GM18873 (cell line): Measurements from ENCODE around the gene LAT.
"Not testable (repeated sequence)": the region's sequence is repeated elsewhere in the genome, so short reads cannot be mapped to it uniquely, and the experiment has no call there.

ENCODE experiments used
- ATAC-seq: cut with Tn5 transposase; IDR thresholded peaks from one replicate; pipeline ENCODE4 v1.9.1; 2021; ENCODE audit warnings: mild to moderate bottlenecking, moderate library complexity, moderate number of reproducible peaks; ENCODE audit not compliant: unreplicated experiment, low FRiP score

The LAT gene

DNA sequence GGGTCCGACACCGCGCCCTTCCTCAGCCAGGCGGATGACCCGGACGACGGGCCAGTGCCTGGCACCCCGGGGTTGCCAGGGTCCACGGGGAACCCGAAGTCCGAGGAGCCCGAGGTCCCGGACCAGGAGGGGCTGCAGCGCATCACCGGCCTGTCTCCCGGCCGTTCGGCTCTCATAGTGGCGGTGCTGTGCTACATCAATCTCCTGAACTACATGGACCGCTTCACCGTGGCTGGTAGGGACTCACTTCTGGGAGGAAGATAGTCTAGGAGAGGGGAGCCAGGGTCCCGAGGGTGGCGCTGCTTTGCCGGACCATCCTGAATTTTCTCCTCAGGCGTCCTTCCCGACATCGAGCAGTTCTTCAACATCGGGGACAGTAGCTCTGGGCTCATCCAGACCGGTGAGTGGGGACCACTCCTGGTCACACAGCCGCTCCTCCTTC lies 9.7 kb upstream of the LAT start:
- ATAC-seq, result no peak

DNA sequence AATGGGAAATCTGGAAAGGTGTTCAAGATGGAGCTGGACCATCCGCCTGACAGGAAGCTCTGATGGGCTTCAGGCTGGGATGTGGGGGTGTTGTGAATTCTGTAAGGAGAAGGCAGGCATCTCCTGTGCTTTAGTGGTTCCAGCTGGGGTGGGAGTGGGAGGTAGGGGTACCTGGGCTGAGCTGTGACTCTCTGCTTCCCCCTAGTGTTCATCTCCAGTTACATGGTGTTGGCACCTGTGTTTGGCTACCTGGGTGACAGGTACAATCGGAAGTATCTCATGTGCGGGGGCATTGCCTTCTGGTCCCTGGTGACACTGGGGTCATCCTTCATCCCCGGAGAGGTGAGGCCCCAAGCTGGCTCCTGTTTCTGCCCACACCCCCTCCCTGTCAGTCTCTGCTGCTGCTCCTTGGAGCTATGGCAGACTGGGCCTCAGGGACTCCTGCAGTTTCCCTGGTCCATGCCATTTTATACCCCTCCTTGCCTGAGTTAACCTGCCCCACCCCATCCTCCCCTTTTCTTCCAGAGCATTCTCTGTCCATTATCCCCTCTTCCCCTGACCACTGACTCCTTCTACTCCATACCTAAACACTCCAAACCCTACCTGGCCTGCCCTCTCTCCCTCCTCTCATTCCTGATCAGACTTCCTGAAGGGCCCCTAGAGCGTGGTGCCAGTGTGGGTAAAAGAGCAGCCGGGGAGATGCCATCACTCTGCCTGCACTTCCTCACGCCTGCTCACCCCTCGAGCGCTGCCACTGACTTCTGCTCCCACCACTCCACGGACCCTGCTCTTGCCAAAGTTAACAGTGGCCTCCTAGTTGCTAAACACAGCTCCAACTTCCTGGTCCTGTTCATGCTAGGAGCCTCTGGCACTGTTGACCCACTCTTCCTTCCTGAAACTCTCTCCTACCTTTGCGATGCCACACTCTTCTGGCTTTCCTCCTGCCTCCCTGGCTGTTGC lies 6.9 kb upstream of the LAT start:
- ATAC-seq, result no peak

DNA sequence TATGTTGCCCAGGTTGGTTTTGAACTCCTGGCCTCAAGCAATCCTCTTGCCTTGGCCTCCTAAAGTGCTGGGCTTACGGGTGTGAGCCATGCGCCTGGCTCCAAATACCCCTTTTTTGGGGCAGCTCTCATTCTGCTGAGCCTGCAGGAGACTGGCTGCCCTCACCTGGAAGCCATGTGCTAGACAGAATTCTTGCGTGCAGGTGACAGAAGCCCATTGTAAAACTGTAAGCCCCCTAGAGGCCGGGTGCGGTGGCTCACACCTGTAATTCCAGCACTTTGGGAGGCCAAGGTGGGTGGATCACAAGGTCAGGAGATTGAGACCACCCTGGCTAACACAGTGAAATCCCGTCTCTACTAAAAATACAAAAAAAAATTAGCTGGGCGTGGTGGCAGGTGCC lies 4.5 kb upstream of the LAT start:
- ATAC-seq, result not testable (repeated sequence)

DNA sequence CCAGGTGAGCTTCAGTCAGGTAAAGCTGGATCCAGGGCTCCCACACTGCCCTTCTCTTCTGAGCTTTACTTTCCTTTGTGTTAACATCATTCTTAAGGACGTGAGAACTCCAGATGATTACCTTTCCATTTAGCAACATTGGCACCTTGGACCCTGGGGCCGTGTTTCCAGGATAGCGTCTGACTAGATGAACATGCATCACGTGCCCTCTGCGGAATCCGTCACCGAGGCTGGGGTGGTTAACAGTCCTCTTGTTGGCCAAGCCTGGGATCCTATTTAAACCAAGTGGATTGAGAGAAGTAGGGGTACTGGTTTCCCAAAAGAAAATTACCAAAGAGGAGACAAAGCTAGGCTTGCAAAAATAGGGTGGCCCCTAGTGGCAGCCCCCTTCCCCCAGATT lies 3.9 kb upstream of the LAT start:
- ATAC-seq, result no peak

DNA sequence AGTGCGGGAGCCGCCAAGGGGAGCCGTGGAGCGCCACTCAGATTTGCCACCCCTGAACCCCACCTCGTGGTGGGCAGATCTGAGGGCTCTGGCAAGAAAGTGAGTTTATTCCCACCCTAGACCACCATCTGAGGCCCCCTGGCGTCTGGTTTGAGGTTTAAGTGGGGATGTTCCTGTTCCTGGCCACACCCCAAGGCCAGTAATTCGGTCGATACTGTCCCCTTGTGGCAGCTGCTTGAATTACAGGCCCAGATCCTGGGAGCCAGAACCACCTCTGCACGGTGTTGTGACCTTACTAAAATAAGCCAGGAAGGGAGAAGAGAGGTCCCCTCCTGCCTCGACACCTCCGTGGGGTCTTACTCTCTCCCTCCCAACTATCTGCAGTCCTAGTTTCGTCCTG lies 3.3 kb upstream of the LAT start:
- ATAC-seq, result no peak

DNA sequence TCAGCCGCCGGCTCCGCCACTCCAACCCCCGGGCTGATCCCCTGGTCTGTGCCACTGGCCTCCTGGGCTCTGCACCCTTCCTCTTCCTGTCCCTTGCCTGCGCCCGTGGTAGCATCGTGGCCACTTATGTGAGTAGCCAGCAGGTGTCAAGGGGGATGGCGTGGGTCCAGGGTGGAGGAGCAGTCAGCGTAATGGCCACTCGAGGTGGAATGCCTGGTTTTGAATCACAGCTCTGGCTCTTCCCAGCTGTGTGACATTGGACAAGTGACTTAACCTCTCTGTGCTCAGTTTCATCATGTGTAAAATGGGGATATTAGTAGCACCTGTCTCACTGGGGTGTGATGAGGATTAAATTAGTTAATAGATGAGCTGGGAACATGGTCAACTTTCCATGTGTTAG lies 2.4 kb upstream of the LAT start:
- ATAC-seq, result no peak

DNA sequence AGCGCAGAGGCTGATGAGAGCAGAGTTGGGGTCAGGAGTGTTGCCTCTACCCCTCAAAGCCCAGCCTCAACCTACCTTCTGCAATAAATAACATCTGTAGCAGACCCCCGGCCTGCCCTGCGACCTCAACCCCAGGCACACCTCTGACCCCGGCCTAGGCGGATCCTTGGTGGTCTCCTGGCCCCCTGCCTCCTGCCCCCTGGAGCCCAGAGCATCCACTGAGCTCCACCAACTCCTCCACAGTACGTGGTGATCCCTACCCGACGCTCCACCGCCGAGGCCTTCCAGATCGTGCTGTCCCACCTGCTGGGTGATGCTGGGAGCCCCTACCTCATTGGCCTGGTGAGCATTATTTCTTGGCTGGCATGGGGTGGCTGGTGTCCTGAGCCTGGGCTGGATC lies 1.9 kb upstream of the LAT start:
- no peak for ATAC-seq

DNA sequence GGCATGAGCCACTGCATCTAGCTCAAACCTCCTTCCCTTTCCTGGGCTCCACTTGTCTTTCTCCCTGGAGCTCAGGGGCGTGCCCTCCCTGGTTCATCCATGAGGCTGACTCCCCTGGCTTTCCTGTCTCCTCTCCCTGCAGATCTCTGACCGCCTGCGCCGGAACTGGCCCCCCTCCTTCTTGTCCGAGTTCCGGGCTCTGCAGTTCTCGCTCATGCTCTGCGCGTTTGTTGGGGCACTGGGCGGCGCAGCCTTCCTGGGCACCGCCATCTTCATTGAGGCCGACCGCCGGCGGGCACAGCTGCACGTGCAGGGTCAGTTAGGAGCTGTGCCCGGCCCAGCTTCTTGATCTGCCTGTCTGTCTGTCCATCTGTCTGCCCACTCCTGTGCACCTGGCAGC lies 1.2 kb upstream of the LAT start:
- no peak for ATAC-seq

DNA sequence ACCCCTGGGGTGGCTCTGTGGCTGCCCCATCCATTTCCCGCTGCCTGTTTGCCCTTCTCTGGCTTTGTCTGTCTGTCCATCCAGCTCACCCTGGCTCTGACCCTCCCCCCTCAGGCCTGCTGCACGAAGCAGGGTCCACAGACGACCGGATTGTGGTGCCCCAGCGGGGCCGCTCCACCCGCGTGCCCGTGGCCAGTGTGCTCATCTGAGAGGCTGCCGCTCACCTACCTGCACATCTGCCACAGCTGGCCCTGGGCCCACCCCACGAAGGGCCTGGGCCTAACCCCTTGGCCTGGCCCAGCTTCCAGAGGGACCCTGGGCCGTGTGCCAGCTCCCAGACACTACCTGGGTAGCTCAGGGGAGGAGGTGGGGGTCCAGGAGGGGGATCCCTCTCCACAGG lies 761 bp upstream of the LAT start:
- ATAC-seq, result no peak

DNA sequence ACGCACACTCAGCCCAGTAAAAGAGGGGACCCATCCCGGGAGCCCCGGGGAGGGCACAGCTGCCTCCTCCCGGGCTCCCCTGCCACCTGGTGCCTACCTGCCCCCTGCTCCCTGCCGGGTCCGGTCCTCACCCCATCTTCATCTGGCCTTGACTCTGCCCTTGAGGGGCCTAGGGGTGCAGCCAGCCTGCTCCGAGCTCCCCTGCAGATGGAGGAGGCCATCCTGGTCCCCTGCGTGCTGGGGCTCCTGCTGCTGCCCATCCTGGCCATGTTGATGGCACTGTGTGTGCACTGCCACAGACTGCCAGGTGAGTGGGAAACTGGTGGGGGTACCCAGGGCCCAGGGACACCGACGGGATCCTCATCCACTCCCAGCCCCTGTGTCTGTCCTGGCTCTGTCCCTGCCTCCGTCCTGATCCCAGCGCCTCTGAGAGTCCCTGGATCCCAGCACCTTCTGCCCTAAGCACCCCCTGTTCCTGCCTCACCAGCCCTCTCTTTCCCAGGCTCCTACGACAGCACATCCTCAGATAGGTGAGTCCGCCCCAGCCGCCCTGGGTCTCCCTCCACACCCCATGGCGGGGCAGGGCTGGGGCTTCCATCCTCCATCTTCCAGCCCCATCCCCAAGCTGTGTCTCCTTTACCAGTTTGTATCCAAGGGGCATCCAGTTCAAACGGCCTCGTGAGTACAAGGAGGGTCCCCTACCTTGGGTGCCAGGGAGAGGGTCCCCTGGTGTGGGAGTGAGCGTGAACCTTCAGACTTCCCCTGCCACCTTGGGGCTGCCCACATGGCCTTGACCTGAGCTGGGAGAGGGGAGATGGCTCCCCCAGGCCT lies 574 bp downstream of the LAT start:
- no peak for ATAC-seq

DNA sequence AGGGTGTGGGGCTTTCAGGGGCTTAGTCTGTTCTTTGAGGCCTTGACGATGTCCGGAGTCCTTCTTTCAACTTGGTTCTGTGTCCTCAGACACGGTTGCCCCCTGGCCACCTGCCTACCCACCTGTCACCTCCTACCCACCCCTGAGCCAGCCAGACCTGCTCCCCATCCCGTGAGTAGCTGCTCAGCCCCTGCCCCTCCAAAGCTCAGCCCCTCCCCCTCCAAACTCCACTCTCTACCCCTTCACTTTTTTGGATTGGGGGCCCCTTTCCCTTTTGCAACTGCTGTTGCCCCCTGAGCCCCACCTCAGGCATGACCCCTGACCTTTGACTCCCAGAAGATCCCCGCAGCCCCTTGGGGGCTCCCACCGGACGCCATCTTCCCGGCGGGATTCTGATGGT lies 1.2 kb downstream of the LAT start:
- no peak for ATAC-seq

DNA sequence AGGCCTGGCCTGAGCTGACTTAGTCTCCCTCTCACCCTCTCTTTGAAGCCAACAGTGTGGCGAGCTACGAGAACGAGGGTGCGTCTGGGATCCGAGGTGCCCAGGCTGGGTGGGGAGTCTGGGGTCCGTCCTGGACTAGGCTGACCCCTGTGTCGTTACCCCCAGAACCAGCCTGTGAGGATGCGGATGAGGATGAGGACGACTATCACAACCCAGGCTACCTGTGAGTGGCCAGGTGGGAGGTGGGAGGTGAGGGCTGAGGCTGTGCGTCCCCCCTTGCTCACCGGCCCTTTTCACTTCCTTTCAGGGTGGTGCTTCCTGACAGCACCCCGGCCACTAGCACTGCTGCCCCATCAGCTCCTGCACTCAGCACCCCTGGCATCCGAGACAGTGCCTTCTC lies 1.6 kb downstream of the LAT start:
- ATAC-seq, result no peak

DNA sequence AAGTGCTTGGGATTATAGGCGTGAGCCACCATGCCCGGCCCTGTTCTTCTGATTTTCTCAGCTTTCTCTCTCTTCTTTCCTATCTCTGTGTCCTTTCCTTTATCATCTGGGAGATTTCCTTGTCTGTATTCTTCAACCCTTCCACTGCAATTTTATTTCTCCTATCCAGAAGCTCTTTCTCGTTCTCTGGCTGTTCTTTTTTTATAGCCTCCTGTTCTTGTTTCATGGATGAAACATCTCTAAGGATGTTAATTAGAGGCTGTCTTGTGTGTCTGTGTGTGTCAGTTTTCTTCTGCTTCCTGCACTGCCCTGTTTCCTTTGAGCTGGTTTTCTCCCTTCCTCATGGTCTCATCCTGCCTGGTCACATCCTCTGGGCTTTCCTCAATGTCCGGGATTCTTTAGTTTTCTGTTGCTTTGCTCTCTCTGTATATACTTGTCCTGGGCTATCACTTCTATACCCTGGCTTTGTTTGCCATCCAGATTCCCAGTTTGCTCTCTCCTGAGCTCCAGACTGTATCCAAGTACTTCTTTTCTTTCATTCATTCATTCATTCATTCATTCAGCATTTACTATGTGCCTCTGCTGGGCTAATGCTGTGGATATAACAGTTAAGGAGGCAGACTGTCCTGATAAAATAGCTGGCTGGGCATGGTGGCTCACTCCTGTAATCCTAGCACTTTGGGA lies 2.5 kb downstream of the LAT start:
- no peak for ATAC-seq

DNA sequence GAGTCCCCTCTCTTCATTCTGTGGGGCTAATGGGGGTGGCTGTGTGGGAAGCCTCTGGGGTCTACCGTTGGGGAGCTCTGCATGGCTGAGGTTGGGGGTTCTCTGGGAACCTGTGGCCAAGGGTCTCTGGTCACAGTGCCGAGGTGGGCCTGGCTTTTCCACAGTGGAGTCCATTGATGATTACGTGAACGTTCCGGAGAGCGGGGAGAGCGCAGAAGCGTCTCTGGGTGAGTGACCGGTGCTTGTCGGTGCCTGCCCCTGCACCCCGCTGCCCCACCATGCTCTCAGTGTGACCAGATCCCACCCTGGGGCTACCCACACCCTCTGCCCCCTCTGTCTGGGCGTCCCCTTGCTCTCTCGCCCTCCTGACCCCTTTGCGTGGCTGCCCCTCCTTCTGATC lies 4.5 kb downstream of the LAT start:
- no peak for ATAC-seq

DNA sequence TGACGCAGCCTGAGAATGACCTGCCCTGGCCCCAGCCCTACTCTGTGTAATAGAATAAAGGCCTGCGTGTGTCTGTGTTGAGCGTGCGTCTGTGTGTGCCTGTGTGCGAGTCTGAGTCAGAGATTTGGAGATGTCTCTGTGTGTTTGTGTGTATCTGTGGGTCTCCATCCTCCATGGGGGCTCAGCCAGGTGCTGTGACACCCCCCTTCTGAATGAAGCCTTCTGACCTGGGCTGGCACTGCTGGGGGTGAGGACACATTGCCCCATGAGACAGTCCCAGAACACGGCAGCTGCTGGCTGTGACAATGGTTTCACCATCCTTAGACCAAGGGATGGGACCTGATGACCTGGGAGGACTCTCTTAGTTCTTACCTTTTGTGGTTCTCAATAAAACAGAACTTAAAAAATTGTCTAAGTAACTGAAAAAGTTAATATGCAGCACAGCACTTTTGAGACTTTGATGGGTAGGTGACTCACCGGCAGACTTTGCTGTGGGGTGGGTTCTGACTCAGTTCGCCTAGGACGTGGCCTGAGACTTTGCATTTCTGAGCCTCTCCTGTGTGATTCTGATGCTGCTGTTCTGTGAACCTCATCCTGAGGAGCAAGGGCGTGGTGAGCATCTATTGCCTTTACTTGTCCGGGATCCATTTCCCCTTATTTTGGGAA lies 5.7 kb downstream of the LAT start:
- ATAC-seq, result no peak

DNA sequence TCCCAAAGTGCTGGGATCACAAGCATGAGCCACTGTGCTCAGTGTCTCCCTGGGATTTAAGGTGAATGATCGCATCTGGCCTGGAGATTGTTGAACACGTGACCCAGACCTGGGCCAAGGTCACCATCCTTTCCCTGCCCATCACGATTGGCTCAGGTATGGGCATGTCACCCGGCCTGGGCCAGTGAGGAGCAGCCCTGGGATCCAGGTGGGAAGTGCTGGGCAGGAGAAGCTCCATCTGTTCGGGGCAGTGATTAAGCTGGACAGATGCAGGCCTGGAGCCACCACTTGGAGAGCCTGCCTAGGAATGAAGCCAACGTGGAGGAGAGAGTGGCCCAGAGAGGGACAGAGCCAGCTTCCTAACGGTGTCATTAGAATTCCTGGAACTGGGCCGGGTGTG lies 6.8 kb downstream of the LAT start:
- ATAC-seq, result no peak

DNA sequence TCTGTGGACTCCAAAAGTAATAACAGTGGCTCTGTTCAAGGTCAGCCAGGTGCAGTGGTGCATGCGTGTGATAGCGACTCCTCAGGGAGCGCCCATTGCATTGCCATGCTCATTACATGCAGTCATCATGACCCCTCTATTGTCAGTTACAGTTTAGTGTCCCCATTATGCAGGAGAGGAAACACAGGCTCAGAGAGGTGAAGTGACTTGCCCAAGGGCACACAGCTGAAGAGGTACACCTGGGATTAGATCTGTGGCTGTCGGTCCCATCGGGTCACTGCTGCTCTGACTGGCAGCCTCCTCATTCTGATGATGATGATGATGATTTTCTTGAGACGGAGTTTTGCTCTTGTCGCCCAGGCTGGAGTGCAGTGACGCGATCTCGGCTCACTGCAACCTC lies 7.6 kb downstream of the LAT start:
- ATAC-seq, result no peak

DNA sequence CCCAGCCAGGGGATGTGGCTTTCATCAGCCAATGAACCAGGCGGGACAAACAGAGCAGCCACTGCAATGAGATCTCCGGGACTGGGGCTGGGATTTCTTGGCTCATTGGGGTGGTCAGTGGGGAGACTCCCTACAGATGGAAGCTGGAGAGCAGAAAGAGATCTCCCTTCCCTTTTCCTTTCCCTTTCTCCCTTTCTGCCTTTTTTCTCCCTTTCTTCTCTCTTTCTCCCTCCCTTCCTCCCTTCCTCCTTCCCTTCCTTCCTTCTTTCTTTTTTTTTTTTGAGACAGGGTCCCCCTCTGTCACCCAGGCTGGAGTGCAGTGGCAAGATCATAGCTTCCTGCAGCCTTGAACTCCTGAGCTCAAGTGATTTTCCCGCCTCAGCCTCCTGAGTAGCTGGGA lies 14.0 kb downstream of the LAT start:
- no peak for ATAC-seq

DNA sequence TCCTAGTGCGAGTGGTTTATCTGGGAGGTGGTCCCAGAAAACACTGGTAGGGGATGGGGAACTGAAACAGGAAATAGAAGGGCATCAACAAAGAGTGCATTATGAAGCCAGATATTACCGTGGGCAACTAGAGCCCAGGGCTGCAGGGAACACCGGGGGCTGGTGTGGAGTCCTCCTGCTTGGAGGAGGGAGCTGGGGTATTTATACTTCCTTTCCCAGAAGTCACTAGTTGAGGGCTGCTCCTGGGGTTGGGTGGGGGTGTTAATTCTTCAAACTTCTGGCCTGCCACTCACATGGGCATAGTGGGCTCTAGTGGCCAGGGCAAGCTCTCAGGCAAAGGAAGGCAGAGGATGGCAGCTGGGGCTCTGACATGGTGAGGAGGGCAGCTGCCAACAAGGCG lies 14.7 kb downstream of the LAT start:
- no peak for ATAC-seq

DNA sequence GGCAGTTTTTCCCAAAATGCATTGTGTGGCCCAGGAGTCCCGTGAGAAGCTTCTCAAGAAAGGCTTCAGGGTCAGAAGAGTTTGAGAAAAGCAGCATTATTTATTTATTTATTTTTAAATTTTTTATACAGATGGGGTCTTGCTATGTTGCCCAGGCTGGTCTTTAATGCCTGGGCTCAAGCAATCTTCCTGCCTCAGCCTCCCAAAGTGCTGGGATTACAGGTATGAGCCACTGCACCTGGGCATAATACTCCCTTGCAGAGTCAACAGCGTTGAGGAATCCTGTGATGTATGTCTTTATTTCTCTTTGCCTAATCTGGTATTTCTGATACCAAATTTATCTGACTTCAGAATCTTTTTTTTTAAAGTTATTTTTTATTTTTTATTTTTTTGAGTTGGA lies 15.2 kb downstream of the LAT start:
- ATAC-seq, result no peak
